C1 segment of cervical spinal cord (tissue), 14 donors: ENCODE results near the gene ALOX5.
"Not testable (repeated sequence)": the region's sequence is repeated elsewhere in the genome, so short reads cannot be mapped to it uniquely, and the experiment has no call there.

Source experiments
- DNase-seq, 14 donors: peaks; one replicate each; lab custom pipeline; 2025; lab: John Stamatoyannopoulos, UW

ALOX5 gene

GRCh38 chr10:45373576-45374349 is at the start of gene ALOX5:
TSS of gene ALOX5 (plus strand) at chr10:45374216. CDS start at chr10:45374280, 64 bp downstream.
- DNase-seq, result peak in 5 of 14 donors; percentile 8 to 70 (median 53)

- DNase-seq, result no peak
These were observed 48.9 kb upstream of the ALOX5 start for GRCh38 chr10:45325116-45325515.

DNA sequence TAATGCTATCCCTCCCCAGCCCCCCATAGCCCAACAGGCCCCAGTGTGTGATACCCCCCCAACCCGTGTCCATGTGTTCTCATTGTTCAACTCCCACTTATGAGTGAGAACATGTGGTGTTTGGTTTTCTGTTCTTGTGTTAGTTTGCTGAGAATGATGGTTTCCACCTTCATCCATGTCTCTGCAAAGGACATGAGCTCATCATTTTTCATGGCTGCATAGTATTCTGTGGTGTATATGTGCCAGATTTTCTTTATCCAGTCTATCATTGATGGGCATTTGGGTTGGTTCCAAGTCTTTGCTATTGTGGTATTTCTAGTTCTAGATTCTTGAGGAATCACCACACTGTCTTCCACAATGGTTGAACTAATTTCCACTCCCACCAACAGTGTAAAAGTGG is 47.2 kb upstream of the ALOX5 start:
- DNase-seq, result not testable (repeated sequence)

DNA sequence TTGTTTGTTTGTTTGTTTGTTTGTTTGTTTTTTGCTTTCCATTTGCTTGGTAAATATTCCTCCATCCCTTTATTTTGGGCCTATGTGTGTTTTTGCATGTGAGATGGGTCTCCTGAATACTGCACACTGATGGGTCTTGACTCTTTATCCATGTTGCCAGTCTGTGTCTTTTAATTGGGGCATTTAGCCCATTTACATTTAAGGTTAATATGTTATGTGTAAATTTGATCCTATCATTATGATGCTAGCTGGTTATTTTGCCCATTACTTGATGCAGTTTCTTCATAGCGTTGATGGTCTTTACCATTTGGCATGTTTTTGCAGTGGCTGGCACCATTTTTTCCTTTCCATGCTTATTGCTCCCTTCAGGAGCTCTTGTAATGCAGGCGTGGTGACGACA is 42.2 kb upstream of the ALOX5 start:
- DNase-seq, result not testable (repeated sequence)

DNA sequence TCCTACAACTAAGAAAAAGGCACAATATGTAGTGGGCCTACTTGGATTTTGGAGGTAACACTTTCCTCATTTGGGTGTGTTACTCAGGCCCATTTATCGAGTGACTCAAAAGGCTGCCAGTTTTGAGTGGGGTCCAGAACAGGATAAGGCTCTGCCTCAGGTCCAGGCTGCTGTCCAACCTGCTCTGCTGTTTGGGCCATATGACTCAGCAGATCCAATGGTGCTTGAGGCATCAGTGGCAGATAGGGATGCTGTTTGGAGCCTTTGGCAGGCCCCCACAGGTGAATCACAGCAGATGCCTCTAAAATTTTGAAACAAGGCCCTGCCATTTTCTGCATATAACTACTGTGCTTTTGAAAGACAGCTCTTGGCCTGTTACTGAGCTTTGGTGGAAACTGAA is 34.1 kb upstream of the ALOX5 start:
- DNase-seq, result no peak

GRCh38 chr10:45340420-45340819 is 33.6 kb upstream of the ALOX5 start:
- DNase-seq, result not testable (repeated sequence)

GRCh38 chr10:45346652-45347335 is 27.2 kb upstream of the ALOX5 start:
- not testable (repeated sequence) for DNase-seq

- not testable (repeated sequence) for DNase-seq
These were observed 26.6 kb upstream of the ALOX5 start for GRCh38 chr10:45347464-45347863.

DNA sequence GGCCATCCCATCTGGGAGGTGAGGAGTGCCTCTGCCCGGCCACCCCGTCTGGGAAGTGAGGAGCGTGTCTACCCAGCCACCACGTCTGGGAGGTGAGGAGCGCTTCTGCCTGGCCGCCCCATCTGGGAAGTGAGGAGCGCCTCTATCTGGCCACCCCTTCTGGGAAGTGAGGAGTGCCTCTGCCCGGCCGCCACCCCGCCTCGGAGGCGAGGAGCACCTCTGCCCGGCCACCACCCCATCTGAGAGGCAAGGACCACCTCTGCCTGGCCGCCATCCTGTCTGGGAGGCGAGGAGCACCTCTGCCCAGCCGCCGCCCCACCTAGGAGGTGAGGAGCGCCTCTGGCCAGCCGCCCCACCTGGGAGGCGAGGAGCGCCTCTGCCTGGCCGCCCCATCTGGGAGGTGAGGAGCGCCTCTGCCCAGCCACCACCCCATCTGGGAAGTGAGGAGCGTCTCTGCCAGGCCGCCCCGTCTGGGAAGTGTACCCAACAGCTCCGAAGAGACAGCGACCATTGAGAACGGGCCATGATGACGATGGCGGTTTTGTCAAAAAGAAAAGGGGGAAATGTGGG is 25.7 kb upstream of the ALOX5 start:
- not testable (repeated sequence) for DNase-seq

DNA sequence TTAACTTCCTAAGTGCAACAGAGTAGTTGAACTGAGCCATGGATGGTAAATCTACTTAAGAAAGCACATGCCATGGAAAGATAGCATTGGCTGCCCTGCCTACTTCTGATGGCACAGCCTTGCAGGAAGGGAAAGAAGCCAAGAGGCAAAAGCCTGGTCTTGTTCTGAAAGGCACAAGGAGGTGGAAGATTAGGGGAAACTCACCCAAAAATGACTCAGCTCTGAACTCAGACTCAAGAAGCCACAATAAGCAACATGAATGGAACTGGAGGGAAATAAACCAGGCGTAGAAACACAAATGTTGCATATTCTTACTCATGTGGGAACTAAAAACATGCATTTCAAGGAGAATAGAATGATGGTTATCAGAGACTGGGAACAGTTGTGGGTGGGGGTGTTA is 20.8 kb upstream of the ALOX5 start:
- DNase-seq, result no peak

DNA sequence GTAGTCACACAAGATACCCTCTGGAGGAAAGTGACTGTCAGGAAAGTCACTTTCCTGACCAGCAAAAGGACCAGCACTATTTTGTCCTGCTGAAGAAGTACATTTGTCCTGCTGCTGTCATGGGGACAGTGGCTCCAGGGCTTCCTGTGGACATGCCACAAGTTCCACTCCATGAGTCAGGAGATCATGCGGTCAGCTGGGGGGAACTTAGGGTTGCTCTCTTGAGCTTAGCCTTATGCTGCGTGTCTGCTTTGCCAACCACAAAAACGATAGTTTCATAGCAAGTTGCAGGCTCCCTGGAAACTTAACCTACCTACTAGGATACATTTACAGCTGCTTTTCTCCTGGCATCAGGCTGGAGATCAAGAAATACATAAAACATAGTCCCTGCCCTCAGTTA is 19.8 kb upstream of the ALOX5 start:
- peak in 4 of 14 donors; percentile 14 to 35 (median 27) for DNase-seq

DNA sequence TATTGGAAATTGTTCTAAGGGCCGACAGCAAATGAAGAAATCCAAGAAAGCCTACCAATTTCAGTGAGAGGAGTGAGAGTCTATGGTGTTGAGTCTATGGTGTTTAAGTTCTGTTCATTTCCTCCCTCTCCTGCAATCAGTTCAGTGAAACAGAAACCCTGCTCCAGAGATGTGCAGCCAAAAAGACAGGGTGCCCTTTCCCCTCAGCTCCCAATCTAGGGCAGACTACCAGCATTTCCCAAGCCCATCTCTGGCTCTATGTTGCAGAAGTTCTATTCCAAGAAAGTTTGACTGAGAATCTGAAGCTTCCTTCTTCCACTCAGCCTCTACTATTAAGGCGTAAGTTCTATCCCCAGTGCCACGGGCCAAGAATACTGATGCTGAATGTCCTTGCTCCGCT is 18.5 kb upstream of the ALOX5 start:
- no peak for DNase-seq

GRCh38 chr10:45358961-45359360 is 15.1 kb upstream of the ALOX5 start:
- DNase-seq, result not testable (repeated sequence)

DNA sequence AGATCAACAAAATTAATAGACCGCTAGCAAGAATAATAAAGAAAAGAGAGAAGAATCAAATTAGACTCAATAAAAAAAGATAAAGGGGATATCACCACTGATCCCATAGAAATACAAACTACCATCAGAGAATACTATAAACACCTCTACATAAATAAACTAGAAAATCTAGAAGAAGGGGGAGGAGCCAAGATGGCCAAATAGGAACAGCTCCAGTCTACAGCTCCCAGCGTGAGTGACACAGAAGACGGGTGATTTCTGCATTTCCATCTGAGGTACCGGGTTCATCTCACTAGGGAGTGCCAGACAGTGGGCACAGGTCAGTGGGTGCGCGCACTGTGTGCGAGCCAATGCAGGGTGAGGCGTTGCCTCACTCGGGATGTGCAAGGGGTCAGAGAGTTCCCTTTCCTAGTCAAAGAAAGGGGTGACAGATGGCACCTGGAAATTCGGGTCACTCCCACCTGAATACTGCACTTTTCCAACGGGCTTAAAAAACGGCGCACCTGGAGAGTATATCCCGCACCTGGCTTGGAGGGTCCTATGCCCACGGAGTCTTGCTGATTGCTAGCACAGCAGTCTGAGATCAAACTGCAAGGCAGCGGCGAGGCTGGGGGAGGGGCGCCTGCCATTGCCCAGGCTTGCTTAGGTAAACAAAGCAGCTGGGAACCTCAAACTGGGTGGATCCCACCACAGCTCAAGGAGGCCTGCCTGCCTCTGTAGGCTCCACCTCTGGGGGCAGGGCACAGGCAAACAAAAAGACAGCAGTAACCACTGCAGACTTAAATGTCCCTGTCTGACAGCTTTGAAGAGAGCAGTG is 11.8 kb upstream of the ALOX5 start:
- DNase-seq, result not testable (repeated sequence)

- not testable (repeated sequence) for DNase-seq
These were observed 6.4 kb upstream of the ALOX5 start for GRCh38 chr10:45367643-45368042.

DNA sequence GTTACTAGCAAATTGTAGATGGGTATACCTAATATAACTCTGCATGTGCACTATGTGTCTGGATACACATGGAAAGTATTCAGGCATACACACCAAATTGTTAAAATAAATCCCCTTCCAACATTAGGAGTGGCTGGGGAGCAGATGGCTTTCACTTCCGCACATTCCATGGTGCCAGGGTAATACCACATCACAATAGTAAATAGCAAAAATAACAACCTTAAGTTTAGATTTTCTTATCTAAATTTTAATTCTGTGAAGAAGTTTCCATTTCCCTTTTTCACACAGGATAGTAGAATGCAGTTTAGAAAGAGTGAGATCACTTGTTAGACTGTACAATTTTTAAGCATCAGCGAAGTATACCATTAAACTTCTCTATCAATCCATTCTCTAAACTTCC is 5.8 kb upstream of the ALOX5 start:
- DNase-seq, result no peak

GRCh38 chr10:45370202-45370955 is 3.6 kb upstream of the ALOX5 start:
- DNase-seq, result no peak

- no peak for DNase-seq
These were observed 2.5 kb upstream of the ALOX5 start for GRCh38 chr10:45371560-45371959.

GRCh38 chr10:45372251-45372951 is 1.6 kb upstream of the ALOX5 start:
- DNase-seq, result no peak

DNA sequence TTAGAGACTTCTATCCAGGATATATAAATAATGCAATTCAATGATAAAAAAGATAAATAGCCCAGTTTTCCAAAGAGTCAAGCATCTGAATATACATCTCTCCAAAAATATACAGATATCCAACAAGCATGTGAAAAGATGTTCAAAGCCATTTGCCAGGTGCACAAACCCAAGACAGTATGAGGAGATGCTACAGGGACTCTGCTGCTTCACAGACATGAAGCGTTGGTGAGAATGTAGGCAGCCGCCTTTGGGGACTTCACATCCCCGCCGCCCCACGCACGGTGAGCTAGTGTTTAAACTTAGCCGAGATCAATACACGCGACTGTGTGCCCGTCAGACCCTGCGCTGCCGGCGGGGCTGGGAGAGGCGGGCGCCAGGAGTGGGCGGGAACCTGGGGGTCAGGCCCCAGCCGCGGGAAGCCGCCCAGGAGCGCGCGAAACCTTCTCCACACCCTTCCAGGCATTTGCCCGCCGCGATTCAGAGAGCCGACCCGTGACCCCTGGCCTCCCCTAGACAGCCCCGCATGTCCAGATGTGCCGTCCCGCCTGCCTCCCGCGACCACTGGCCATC is 927 bp upstream of the ALOX5 start:
- DNase-seq, result peak in 1 of 14 donors; percentile 47
